ENCODE measurements around the gene AGBL4.

GRCh38 chr1:48726557-48727215, 1297.1 kb downstream of the AGBL4 start:
- no peak for TF ChIP-seq POLR2A (IDR thresholded peaks at IDR 0.05; ENCODE audit: low read depth, low read length)
- TF ChIP-seq POLR2AphosphoS5 (IDR thresholded peaks at IDR 0.05; ENCODE audit: low read depth, low read length), result no peak

Measured in GM12892 (cell line).